Stimulated activated CD4-positive, alpha-beta T cell treated with anti-CD3 and anti-CD28 coated beads, Interleukin-12 subunit alpha, Interleukin-12 subunit beta, amount 100 ng/mL, for 48 hours (primary cell): ENCODE data around the gene TMEM207.

Experiments used
- DNase-seq, 3 donors: peaks; one replicate each; pipeline ENCODE4 v3.0.0-alpha.2; 2020; ENCODE audit warnings: low read depth in 2 of 3, low spot score in 1 of 3

The TMEM207 gene

DNA sequence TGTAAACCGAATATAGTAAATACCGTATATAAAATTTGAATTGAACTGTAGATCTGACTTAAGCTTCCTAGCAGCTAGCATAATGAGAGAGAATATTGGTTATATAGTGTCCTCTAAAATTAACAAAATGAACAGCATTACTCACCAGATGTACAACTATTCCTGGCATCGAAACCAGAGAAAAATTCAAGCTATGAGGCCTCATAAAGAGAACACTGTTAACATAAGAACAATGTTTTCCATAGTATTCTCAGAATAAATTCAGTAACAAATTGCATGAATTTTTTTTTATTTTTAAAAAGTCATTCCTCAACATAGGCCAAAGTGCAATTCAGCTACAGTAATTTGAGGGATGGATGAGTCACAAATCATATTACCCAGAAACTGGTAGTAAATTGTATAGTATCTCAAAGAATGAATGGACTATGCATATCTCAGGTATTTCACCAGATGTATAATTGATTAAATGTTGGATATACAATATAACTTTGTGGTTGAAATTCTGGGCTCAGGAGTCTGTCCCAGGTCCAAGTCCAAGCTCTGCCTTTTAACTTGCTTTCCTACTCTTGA lies 5.0 kb downstream of the TMEM207 start:
- DNase-seq: no peak

DNA sequence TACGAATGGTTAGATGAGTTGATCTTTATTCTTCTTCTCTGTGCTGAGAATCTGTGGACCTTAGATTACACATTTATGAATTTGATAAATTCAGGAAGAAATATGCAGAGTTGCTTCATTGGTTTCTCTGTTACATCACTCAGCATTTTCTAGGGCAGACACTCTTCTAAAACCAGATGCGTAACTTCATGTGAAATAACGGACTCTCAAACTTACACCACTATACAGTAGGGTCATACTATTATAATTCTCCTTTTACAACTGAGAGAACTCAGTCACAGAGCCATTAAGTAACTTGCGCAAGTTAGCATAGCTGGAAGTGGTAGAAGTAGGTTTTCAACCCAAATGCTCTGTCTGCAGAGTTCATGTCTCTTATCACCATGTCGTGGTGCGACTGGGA lies 5.7 kb downstream of the TMEM207 start:
- DNase-seq: no peak

DNA sequence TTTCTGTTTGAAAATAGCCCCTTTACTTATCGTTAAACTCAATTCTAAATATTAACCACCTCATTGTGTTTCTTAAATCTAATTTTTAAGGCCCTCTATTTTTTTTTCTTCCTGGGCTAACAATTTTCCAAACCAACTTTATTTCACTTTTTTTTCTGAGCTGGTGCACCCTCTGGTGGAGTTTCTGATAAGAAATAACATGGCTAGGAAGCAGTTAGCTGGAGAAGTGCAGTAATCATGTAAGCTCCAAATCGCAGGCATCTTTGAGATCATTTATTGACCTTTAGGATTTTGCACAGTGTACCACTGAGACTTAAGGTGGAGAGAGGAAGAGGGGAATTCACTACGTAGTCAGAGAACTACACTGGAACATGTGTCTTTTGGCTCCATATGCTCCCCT lies 6.4 kb downstream of the TMEM207 start:
- DNase-seq: no peak

DNA sequence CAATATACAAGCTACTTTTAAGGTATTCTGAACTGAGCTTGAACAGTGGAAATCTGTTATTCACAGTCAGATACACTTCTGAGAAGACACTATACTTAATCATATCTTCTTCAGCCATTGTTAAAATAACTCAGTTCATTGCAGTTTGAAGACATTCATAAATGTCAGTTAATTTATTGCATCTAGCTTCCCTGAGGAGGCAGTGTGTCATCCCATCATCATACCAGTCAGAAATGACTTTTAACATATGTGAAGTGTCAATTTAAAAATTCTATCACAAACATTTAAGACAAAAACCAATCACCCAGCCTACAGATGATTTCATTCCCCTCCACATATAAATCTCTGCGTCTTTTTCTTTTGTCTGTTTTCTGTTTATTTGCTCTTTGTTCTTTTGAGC lies 7.5 kb downstream of the TMEM207 start:
- no peak for DNase-seq

DNA sequence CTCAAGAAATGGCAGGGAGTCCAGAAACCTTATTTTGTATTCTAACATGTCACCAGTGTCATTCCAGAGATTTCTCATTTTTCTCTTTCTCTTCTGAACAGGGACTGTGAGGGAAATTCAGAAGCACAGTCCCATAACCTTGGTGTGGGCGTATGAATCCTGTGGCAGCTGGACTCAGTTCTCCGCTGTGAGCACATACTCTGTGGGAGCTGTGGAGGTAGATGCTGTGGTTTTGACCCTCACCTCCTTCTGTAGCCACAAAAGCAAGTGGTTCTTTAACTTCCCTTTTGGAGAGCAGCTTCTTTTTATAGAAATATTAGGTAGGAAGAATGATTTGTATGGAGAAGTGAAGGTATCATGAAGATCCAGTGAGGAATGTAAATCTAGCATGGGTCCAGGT lies 13.4 kb downstream of the TMEM207 start:
- no peak for DNase-seq

DNA sequence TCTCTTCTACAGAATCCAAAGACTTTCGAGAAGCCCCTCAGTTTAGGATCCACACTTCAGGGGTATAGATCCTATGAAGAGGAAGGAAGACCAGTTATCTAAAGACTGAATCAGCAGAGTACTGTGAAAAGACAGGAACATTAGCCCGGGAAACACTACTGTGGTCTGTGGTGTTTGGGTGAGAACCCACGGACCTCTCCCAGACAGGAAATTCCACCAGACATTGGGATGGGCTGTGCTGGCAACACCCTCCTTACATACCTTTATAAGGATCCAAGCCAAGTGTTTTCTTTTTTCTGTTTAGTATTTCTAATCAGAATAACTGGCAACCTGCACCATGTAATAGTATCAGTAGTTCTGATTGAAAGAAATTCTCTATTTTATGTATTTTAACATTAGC lies 14.1 kb downstream of the TMEM207 start:
- no peak for DNase-seq

DNA sequence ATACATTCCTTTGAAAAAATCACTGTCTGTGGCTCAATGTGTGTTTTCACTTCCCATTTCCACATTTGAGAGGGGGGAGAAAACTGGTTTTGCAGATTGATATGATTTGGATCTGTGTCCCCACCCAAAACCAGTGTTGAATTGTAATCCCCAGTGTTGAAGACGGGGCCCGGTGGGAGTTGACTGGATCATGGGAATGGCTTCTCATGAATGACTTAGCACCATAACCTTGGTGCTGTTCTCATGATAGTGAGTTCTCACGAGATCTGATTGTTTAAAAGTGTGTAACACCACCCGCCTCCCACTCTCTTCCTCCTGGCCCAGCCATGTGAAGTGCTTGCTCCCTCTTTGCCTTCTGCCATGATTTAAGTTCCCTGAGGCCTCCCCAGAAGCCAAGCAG lies 16.1 kb downstream of the TMEM207 start:
- no peak for DNase-seq

DNA sequence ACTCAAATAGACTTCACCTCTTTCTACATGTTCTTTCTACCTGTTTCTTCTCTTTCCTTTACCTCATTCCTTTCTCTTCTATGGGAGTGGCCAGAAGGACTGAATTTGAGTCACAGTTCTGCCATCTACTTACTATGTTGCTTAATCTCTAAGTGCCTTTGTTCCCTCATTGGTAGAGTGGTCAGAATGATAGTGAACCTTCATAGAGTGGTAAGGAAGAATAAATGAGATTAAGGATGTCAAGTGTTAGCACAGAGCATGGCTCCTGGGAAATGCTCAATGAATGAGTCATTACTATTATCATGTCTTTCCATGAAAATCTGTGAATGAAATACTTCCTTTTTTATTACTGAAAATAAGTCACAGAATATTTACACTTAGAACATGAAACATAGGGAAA lies 17.5 kb downstream of the TMEM207 start:
- DNase-seq: no peak

DNA sequence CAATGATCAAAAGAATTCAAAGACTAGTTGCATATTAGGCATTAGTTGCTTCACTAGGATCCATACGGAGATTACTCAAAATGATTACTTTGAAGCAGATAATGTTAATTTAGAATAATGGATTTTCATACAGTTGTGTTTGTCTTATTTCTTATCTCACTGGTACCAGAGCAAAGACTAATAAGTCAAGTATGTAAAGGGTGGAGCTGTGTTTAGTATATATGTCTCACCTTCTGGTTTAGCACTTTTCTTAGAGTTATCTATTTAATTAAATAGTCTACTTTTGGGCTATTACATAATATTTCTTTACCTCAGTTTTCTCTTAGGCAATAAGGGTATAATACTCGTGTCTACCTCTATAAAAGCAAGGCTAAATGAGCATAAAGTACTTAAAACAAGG lies 18.8 kb downstream of the TMEM207 start:
- DNase-seq: no peak

DNA sequence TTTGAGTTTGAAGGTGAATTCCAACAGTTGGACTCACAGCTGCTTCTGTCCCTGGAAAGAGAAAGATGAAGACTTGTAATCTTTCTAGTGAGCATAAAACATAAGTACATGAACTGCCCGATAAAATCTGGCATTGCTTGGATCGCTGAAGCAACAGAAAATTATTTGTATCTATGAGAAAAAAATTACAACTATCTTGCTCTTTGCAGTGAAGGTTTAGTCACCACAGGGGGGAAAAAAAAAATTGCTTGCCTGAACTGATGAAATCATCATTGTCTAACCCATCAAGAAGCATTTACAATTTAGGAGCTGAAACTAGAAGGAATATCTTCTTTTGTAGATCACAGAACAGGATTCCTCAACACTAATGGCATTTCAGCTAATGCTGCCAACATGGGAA lies 20.0 kb downstream of the TMEM207 start:
- DNase-seq: no peak

DNA sequence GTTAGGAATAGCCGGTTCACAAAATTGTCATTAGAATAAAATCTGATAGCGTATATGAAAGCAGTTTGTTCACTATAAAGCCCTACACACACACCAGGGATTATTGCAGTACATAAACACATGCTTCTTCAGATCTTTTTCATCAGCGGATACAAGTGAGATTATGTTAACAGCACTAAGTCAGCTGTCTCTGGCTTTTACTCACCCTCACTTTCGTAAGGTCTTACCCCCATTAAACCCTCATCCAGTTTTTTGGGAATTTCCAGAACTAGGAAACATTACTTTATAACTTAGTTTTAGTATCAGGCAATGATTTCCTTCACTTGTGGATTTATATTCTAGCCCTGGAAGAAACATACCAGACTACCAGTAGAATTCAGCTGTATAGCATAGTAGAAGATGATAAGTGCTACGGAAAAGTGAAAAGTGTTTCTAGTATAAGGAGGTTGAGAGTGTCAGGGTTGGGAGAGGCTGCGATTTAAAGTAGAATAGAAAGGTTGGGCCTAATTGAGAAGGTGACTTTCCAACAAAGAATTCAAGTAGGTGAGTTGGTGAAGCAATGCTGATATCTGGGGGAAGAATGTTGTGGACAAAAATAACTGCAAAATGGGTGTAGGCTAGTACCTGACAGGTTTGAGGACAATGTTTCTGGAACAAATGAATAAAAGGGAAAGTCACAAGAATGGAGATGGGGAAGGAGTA lies 22.7 kb downstream of the TMEM207 start:
- DNase-seq: no peak

DNA sequence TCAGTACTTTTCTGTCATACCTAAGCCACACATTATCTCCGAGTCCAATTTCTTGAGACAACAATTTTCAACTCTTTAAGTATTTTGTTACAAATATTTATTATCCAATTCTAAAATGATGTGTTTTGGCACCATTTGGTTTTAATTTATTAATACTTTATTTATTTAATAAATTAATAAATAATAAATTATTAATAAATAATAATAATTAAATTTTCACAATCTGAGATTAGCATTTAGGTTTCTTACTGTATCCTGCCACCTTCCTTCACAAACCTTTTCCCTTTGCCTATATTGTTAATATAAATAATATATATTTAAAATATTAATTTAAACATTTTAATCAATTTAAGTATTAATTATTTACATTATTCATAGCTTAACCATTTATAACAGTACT lies 23.9 kb downstream of the TMEM207 start:
- DNase-seq: no peak

DNA sequence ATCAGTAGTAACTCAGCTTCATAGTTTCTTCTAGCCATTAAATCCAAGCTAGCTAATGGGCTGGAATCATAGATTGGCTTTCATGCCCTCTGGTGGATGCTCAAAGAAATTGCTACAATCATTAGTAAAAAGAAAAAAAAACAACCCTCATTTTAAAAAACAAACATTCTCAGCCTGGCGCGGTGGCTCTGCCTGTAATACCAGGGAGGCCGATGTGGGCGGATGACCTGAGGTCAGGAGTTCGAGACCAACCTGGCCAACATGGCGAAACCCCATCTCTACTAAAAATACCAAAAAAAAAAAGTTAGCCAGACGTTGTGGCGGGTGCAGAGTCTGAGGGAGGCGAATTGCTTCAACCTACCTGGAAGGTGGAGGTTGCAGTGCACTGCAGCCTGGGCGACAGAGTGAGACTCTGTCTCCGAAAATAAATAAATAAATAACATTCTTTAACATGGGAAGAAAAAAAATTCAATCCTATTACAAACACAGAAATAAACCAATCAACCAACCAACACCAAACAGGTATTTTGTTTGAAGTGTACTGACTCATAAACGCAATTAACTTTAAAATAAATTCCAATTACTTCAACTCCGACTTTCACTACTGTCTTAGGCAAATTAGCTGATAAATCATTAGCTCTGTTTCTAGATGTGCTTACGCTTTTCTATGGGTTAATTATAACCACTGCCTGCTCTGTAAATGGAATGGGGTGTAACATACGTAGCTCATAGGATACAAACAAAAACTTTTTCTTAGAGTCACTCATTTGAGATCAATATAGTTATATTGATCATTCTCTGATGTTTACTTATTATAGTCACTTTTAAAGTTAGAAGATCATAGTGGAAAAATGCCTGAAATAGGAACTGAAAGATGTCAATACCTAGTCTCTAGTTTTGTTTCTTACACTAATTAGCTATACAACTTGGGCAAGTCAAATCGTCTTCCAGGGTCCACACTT lies 24.9 kb downstream of the TMEM207 start:
- peak; percentile 8 to 24 (median 15) for DNase-seq

DNA sequence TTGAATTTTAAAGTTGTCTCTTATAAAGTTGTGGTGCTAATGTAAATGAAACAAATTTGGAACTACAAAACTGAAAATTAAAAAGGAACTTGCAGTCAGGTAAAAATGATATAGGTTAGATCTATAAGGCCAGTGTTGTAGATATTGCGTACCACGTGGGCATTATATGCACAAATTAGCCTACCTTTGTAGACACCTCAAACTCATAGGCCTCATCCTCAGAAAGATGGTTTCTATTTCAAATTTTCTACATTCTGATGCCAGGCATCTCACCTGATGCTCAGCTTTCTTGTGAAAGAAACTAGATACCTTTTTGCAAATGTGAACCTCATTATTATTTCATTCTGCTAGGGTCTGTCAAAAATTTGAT lies 25.6 kb downstream of the TMEM207 start:
- no peak for DNase-seq

DNA sequence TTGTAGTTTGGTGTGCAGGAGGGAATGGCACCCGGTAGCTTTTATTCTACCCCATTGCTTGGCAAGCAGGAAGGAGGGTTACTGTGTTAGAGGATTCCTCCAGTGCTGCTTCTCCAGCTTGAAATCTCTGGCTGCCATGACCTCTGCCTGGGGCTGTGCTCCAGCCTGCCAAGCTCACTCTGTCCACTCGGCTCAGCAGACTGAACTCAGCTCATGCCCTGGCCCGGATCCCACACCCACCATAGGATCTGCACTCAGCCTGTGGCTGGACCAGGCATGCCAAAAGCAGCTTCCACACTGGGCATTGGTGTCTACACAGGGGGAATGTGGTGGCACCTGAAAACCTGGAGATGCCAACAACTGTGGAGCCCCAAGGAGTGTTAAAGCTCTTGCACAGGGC lies 35.4 kb downstream of the TMEM207 start:
- no peak for DNase-seq

DNA sequence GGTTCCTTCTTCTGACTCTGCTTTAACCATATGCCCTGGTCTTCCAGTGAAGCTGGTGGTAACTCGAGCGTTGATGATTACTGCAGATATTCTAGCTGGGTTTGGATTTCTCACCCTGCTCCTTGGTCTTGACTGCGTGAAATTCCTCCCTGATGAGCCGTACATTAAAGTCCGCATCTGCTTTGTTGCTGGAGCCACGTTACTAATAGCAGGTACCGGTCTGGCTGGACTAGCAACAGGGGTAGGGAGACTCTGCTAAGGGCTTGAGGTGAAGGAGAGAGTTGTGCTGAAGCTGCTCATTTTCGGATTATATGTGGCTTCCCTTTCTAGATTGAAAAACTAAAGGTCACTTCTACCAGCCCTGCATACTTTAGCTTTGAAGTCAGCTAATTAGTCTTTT lies 45.0 kb downstream of the TMEM207 start:
- no peak for DNase-seq

DNA sequence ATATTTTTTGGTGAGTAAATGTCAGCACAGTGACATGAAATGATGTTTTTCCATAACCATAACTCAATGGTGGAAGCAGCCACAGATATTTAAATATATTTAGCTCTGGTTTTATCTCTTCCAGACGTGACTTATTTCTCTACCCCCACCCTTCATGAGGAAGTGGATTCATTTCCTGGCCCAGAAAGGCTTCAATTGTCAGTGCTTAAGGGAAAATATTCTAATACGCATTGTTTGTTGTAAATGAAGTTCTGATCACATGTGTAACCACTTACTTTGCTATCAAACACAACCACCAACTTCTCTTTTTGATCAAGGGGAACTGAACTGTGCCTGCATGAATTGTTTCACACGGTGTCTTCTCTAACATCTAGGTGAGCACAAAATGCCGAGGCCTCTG lies 47.7 kb downstream of the TMEM207 start:
- DNase-seq: no peak

DNA sequence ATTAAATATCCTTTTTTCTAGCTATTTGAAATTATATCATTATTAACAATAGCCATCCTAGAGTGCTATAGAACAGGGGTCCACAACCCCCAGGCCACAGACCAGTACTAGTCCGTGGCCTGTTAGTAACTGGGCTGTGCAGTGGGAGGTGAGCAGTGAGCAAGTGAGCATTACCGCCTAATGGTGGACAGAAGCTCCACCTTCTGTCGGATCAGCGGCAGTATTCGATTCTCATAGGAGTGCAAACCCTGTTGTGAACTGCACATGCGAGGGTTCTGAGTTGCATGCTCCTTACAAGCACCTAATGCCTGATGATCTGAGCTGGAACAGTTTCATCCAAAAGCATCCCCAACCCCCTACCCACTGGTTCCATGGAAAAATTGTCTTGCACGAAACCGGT lies 50.0 kb downstream of the TMEM207 start:
- no peak for DNase-seq

DNA sequence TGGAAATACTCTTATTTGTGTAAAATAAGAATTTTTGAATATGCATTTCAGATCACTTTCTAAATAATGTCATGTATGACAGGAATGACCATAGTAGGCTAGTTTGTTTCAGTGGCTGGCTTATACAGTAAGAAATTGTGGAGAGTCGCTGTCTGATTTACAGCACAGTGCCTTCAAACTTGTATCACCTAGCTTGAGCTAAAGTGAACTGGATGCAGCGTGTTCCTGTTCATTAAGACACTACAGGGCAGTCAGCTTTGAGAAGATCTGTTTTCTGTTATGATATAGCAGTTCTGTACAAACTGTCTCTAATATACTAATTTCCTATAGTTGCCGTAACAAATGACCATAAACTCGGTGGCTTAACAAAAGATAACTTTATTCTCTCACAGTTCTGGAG lies 51.8 kb downstream of the TMEM207 start:
- no peak for DNase-seq

DNA sequence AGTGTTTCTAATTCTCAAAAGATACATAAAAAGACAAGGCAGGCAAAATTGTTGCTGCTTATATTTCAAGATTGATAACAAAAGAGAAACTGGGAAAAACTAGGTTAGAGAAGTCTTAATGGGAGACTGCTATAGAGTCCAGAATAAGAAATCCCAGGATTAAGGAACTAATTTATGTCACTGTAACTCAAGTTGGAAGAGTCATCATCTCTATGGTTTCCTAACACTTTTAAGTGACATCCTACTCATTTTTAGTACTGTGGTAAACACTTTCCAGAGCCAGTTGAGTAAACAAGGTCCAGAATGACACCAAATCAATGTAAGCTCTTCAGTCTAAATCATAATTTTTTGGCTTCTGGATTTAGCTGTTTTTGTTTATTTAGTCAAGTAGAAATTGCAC lies 53.7 kb downstream of the TMEM207 start:
- no peak for DNase-seq

DNA sequence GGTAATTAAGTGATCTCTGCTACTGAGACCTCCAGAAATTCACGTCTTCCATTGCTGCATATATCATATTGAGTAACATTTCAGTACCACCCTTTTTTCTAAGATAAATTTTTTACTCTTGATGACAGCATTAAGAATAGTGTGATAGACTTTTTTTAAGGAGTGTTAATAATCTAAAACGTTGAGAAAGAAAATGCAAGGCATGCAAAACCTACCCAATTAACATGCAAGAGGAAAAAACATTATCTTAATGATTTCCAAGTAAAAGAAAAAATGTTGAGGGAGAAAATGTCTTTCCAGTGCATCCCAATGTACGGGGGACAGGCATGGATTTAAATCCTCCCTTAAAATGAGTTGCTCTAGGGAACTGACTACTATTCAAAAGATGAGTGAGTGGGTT lies 61.0 kb downstream of the TMEM207 start:
- no peak for DNase-seq

DNA sequence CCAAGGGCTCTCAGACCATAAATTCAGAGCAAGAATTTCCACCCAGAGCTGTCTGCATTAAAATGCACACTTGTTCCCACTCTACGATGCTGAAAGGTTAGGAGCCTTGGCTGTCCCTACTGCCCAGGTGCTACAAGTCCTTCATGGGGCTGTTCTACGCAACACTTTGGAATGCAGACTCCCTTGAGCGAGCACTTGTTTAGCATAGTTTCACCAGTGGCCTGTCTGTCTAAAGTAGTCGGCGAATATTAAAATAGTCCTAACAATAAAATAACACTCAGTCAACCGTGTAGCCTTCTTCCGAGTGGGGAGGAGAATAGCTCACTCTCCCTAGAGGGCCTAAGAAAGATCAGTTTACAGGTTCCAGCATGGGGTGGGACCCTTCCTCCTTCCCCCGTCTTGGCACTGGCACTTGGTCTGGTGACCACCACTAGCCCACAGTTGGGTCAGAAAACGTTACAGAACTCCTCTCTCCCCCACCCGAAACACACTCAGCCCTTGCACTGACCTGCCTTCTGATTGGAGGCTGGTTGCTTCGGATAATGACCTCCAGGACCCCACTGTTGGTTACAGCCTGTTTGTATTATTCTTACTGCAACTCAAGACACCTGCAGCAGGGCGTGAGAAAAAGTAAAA lies 62.0 kb downstream of the TMEM207 start, which contains the start of gene CLDN16:
TSS of gene CLDN16 (plus strand) at position 586 of the 636 bp plus-strand sequence. CDS start 167 bp downstream, outside the sequence.
- no peak for DNase-seq
